Thymus (tissue), 11 donors: ENCODE results near the gene METRNL. TPM values are rescaled to one million over a fixed set of nuclear protein-coding genes. Genes with fewer than 3 reads are reported as not detected.

ENCODE experiments used
- DNase-seq, 9 donors: peaks; one replicate each; pipeline ENCODE4 v3.0.0-alpha.2; 2013; ENCODE audit warnings: low spot score in 9 of 9, low read depth in 6 of 9, missing footprints in 1 of 9
- H3K27ac ChIP-seq, 2 donors: one replicate each; pipeline ENCODE4 v1.5.1; 2013; ENCODE audit warnings: control low read depth in 1 of 2, low read depth in 1 of 2, low read length in 1 of 2, mild to moderate bottlenecking in 1 of 2, moderate library complexity in 1 of 2
- H3K27me3 ChIP-seq, 2 donors: one replicate each; pipeline ENCODE4 v1.5.1; 2013; ENCODE audit warnings: low read length in 1 of 2; ENCODE audit not compliant: control insufficient read depth in 2 of 2, insufficient read depth in 1 of 2
- H3K36me3 ChIP-seq, 2 donors: one replicate each; pipeline ENCODE4 v1.5.1; 2013; ENCODE audit warnings: low read length in 1 of 2, mild to moderate bottlenecking in 1 of 2, moderate library complexity in 1 of 2; ENCODE audit not compliant: control insufficient read depth in 2 of 2, insufficient read depth in 2 of 2
- H3K4me1 ChIP-seq, 2 donors: one replicate each; pipeline ENCODE4 v1.5.1; 2013; ENCODE audit warnings: low read length in 2 of 2; ENCODE audit not compliant: control insufficient read depth in 2 of 2, insufficient read depth in 2 of 2
- H3K4me3 ChIP-seq, 2 donors: one replicate each; pipeline ENCODE4 v1.5.1; 2013; ENCODE audit warnings: low read length in 2 of 2, control low read depth in 1 of 2, mild to moderate bottlenecking in 1 of 2
- H3K9me3 ChIP-seq, 2 donors: one replicate each; pipeline ENCODE4 v1.5.1; 2013; ENCODE audit warnings: low read length in 1 of 2, mild to moderate bottlenecking in 1 of 2; ENCODE audit not compliant: control insufficient read depth in 2 of 2, insufficient read depth in 1 of 2
- WGBS: extraction: QIAGEN DNeasy Blood & Tissue Kit; methylation state at CpG from one replicate; pipeline ENCODE4 v1.1.7; 2013; 5-methylcytosine and 5-hydroxymethylcytosine counted together
- polyA plus RNA-seq: library from polyadenylated mRNA; stranded (reverse); fragments of 200-250 nt; gene quantifications from one replicate; pipeline ENCODE4 v1.2.3, GENCODE V29; 2013
- total RNA-seq: library from RNA; stranded (reverse); fragments of 120-200 nt; gene quantifications from one replicate; pipeline ENCODE4 v1.2.4, GENCODE V29; 2013
- donor health status: healthy.

Gene METRNL
- total and polyA plus RNA-seq, 2 donors = 7.7 to 42.8 TPM

- Histone ChIP-seq H3K4me3 (no peak overlapping the region), H3K27me3 (peaks cover 9 to 30% of the 10 kb centered on the region in 2 donors), H3K27ac (no peak overlapping the region), H3K36me3 (no peaks in the 10 kb centered on the region), H3K4me1 (peaks cover 0 to 5% of the 10 kb centered on the region in 2 donors), H3K9me3 (no peaks in the 10 kb centered on the region)
- no peak for DNase-seq
- 95% methylated on average over 22 of the region's 22 CpGs for WGBS
These were observed 26.7 kb downstream of the METRNL start for GRCh38 chr17:83106056-83106588.

- WGBS = 88% methylated on average over 17 of the region's 17 CpGs
- H3K4me1 ChIP-seq = no peaks in the 10 kb centered on the region
- H3K4me3 ChIP-seq = no peak overlapping the region
- no peak for DNase-seq
- no peaks in the 10 kb centered on the region for H3K9me3 ChIP-seq
- peaks cover 0 to 25% of the 10 kb centered on the region in 2 donors for H3K27me3 ChIP-seq
- H3K36me3 ChIP-seq = no peaks in the 10 kb centered on the region
- no peak overlapping the region for H3K27ac ChIP-seq
These were observed 27.7 kb downstream of the METRNL start for GRCh38 chr17:83106913-83107655.

GRCh38 chr17:83107656-83108048 lies 28.2 kb downstream of the METRNL start:
- Histone ChIP-seq H3K27ac (no peak overlapping the region), H3K27me3 (peaks cover 0 to 25% of the 10 kb centered on the region in 2 donors), H3K36me3 (no peaks in the 10 kb centered on the region), H3K9me3 (no peaks in the 10 kb centered on the region), H3K4me1 (no peaks in the 10 kb centered on the region), H3K4me3 (no peak overlapping the region)
- WGBS = 27% methylated on average over 14 of the region's 14 CpGs
- no peak for DNase-seq

GRCh38 chr17:83108709-83109108 lies 29.3 kb downstream of the METRNL start:
- no peak for DNase-seq
- no peak overlapping the region for H3K27ac ChIP-seq
- H3K9me3 ChIP-seq = no peaks in the 10 kb centered on the region
- H3K4me3 ChIP-seq = no peak overlapping the region
- H3K4me1 ChIP-seq = no peaks in the 10 kb centered on the region
- no peaks in the 10 kb centered on the region for H3K36me3 ChIP-seq
- 96% methylated on average over 25 of the region's 25 CpGs for WGBS
- peaks cover 0 to 21% of the 10 kb centered on the region in 2 donors for H3K27me3 ChIP-seq

- Histone ChIP-seq H3K4me3 (no peak overlapping the region), H3K36me3 (no peaks in the 10 kb centered on the region), H3K4me1 (no peaks in the 10 kb centered on the region), H3K9me3 (no peaks in the 10 kb centered on the region), H3K27me3 (peaks cover 0 to 14% of the 10 kb centered on the region in 2 donors), H3K27ac (no peak overlapping the region)
- no peak for DNase-seq
- WGBS = 89% methylated on average over 11 of the region's 11 CpGs
These were observed 30.0 kb downstream of the METRNL start for GRCh38 chr17:83109386-83109785.

- Histone ChIP-seq H3K9me3 (no peaks in the 10 kb centered on the region), H3K27ac (no peak overlapping the region), H3K27me3 (peaks cover 0 to 14% of the 10 kb centered on the region in 2 donors), H3K36me3 (no peaks in the 10 kb centered on the region), H3K4me1 (no peaks in the 10 kb centered on the region), H3K4me3 (no peak overlapping the region)
- no peak for DNase-seq
- 82% methylated on average over 37 of the region's 37 CpGs for WGBS
These were observed 30.6 kb downstream of the METRNL start for GRCh38 chr17:83109793-83110645.

GRCh38 chr17:83110735-83111134 lies 31.3 kb downstream of the METRNL start:
- no peak for DNase-seq
- Histone ChIP-seq H3K4me3 (no peak overlapping the region), H3K9me3 (no peaks in the 10 kb centered on the region), H3K36me3 (no peaks in the 10 kb centered on the region), H3K27me3 (peaks cover 0 to 14% of the 10 kb centered on the region in 2 donors), H3K27ac (no peak overlapping the region), H3K4me1 (no peaks in the 10 kb centered on the region)
- WGBS = 93% methylated on average over 16 of the region's 16 CpGs

GRCh38 chr17:83111516-83112282 lies 32.3 kb downstream of the METRNL start:
- WGBS = 94% methylated on average over 35 of the region's 35 CpGs
- no peak overlapping the region for H3K4me3 ChIP-seq
- H3K9me3 ChIP-seq = no peaks in the 10 kb centered on the region
- H3K36me3 ChIP-seq = no peaks in the 10 kb centered on the region
- H3K27me3 ChIP-seq = peaks cover 0 to 10% of the 10 kb centered on the region in 2 donors
- DNase-seq = no peak
- no peak overlapping the region for H3K27ac ChIP-seq
- no peaks in the 10 kb centered on the region for H3K4me1 ChIP-seq
